ENCODE data around the gene NR3C2. TPM values are rescaled to one million over a fixed set of nuclear protein-coding genes. Genes with fewer than 3 reads are reported as not detected.

NR3C2 gene
- polyA plus RNA-seq, 1 donor from 2014 or later, result 0.06 TPM

- Histone ChIP-seq H3K79me2 (replicated peaks; ENCODE audit: insufficient read depth, low read length) (no peaks in the 10 kb centered on the region), H3K9me3 (ENCODE audit: low read length) (no peaks in the 10 kb centered on the region), H3K27ac (ENCODE audit: low read length) (no peak overlapping the region), H3F3A (ENCODE audit: insufficient read depth, low read length, poor library complexity, severe bottlenecking) (no peaks in the 10 kb centered on the region), H3K4me3 (ENCODE audit: low read length) (no peak overlapping the region), H4K20me1 (ENCODE audit: insufficient read depth) (no peaks in the 10 kb centered on the region), H3K9me2 (ENCODE audit: insufficient read depth, low read length) (no peaks in the 10 kb centered on the region), H3K9ac (ENCODE audit: low read length) (no peak overlapping the region), H3K27me3 (ENCODE audit: insufficient read depth, low read depth, low read length) (no peaks in the 10 kb centered on the region), H3K4me2 (ENCODE audit: low read length) (no peak overlapping the region), H2AFZ (ENCODE audit: low read depth, low read length) (no peak overlapping the region), H3K36me3 (ENCODE audit: insufficient read depth, low read length) (no peaks in the 10 kb centered on the region)
- TF ChIP-seq EZH2 (IDR thresholded peaks at IDR 0.05; ENCODE audit: borderline replicate concordance, insufficient read depth, low read length, poor library complexity, severe bottlenecking), result no peak
- TF ChIP-seq MXI1 (conservative IDR thresholded peaks at IDR 0.05; ENCODE audit: poor library complexity, severe bottlenecking), result no peak
- no peak for TF ChIP-seq SMC3 (conservative IDR thresholded peaks at IDR 0.05; ENCODE audit: poor library complexity)
- no peak for TF ChIP-seq EP300 (conservative IDR thresholded peaks at IDR 0.05; ENCODE audit: poor library complexity, severe bottlenecking)
- TF ChIP-seq TAF1 (IDR thresholded peaks at IDR 0.05; ENCODE audit: low read depth), result no peak
- no peak for TF ChIP-seq RAD21 (conservative IDR thresholded peaks at IDR 0.05)
- TF ChIP-seq POLR2AphosphoS5 (IDR thresholded peaks at IDR 0.05), result no peak
- TF ChIP-seq REST (IDR thresholded peaks at IDR 0.05; ENCODE audit: borderline replicate concordance), result no peak
- no peak for TF ChIP-seq CTCF (IDR thresholded peaks at IDR 0.05; ENCODE audit: poor library complexity, severe bottlenecking)
Observed at GRCh38 chr4:148184922-148185321, 257.3 kb downstream of the NR3C2 start.

GRCh38 chr4:148182230-148182911, 259.8 kb downstream of the NR3C2 start:
- no peaks in the 10 kb centered on the region for H3K27me3 ChIP-seq (ENCODE audit: insufficient read depth, low read depth, low read length)
- H3K4me3 ChIP-seq (ENCODE audit: low read length), result no peak overlapping the region
- H3F3A ChIP-seq (ENCODE audit: insufficient read depth, low read length, poor library complexity, severe bottlenecking), result no peaks in the 10 kb centered on the region
- TF ChIP-seq MXI1 (conservative IDR thresholded peaks at IDR 0.05; ENCODE audit: poor library complexity, severe bottlenecking), result no peak
- TF ChIP-seq POLR2AphosphoS5 (IDR thresholded peaks at IDR 0.05), result no peak
- TF ChIP-seq RAD21 (conservative IDR thresholded peaks at IDR 0.05), result no peak
- TF ChIP-seq EP300 (conservative IDR thresholded peaks at IDR 0.05; ENCODE audit: poor library complexity, severe bottlenecking), result no peak
- TF ChIP-seq CTCF (IDR thresholded peaks at IDR 0.05; ENCODE audit: poor library complexity, severe bottlenecking), result no peak
- TF ChIP-seq TAF1 (IDR thresholded peaks at IDR 0.05; ENCODE audit: low read depth), result no peak
- no peak for TF ChIP-seq REST (IDR thresholded peaks at IDR 0.05; ENCODE audit: borderline replicate concordance)
- TF ChIP-seq SMC3 (conservative IDR thresholded peaks at IDR 0.05; ENCODE audit: poor library complexity), result no peak
- TF ChIP-seq EZH2 (IDR thresholded peaks at IDR 0.05; ENCODE audit: borderline replicate concordance, insufficient read depth, low read length, poor library complexity, severe bottlenecking), result no peak
- no peaks in the 10 kb centered on the region for H3K9me3 ChIP-seq (ENCODE audit: low read length)
- no peaks in the 10 kb centered on the region for H3K9me2 ChIP-seq (ENCODE audit: insufficient read depth, low read length)
- H3K36me3 ChIP-seq (ENCODE audit: insufficient read depth, low read length), result no peaks in the 10 kb centered on the region
- H4K20me1 ChIP-seq (ENCODE audit: insufficient read depth), result no peaks in the 10 kb centered on the region
- no peak overlapping the region for H3K9ac ChIP-seq (ENCODE audit: low read length)
- H3K27ac ChIP-seq (ENCODE audit: low read length), result no peak overlapping the region
- no peak overlapping the region for H3K4me2 ChIP-seq (ENCODE audit: low read length)
- H3K79me2 ChIP-seq (replicated peaks; ENCODE audit: insufficient read depth, low read length), result no peaks in the 10 kb centered on the region
- H2AFZ ChIP-seq (ENCODE audit: low read depth, low read length), result no peak overlapping the region

Measured in neural cell (in vitro differentiated cells).